Measurements from ENCODE around the gene CDH13.
A peak's percentile ranks its signal among the peaks of the same experiment; 100 is the strongest.

CDH13 gene

DNA sequence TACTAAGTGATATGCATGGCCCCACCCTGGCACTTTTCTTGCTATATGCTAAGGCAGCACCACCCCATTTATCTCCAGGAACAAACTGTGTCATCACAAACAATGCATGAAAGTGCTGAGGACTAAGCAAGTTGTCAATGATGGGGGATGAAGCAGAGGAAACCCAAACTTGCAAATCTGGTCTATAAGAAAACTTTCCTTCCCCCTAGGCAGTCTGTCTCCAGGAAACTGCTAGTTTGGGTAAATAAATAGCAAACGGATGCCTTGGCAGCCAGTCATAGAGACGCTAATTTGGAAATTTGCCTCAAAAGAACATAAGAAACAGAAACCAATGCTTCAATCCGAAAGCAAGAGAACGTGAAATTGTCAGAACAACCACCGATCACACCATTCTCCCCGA is 1175.4 kb downstream of the CDH13 start:
- DNase-seq, result no peak

DNA sequence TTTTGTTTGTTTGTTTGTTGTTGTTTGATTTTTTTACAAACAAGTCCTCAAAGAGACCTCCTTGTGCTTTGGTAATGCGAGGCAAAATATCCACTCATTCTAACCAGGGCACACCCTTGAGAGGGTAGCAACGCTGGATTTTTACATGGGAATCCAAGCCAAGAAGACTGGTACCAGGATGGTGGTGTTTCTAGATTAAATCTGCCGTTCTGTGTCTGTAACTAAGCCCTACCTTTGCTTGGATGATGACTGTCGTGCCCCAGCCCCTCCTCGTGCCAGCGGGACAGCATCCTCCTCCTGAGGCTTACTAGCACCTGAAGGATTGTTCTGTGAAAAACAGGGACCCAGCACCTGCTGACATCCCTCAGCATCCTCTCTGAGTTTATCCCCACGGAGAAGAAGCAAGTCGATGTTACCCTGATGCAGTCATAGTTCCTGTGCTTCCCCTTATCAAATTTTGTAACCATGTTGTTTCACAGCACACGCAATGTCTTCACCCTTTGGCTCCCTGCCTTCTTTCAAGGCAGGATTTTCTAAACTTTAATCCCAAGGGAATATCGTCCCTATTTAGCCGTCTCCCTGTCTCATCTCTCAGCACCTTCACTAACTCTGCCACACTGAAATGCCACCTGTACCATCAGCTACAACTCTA is 1175.9 kb downstream of the CDH13 start:
- no peak for DNase-seq

DNA sequence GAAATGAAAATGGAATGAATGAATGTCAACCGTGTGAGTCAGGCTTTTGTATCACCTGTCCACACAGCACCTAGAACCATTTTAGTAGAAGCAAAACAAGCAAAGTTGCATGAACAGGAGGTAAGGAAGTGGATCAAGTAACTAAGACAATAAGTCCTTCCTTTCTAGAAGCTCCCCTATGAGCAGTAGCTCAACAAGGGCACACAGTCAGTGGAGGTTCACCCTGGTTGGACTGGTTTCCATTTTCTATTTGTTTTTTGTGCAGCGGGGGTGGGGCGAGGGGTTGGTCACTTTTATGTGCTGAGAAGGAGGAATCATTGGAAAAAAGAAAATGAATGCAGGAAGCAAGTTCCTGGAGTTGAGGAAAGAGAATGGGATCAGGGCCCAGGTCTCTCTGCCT is 1177.0 kb downstream of the CDH13 start:
- no peak for DNase-seq

DNA sequence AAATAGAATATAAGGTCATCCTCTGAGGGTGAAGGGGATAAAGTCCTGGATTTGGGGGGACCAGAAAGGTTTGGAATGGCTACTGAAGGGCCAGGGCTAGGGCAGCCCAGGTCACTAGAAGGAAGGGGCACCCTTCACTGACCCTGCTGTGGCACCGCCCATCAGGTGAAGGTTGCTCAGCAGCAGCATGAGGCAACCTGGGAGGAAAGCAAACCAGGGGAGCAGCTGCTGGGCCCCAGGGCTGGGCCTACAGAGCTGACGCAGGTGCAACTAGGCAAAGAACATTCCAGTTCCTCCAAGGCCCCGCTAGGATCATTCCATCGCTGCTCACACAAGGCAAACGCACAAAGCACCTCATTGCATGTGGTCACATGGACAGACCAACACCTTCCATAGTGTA is 1177.6 kb downstream of the CDH13 start:
- DNase-seq, result no peak

DNA sequence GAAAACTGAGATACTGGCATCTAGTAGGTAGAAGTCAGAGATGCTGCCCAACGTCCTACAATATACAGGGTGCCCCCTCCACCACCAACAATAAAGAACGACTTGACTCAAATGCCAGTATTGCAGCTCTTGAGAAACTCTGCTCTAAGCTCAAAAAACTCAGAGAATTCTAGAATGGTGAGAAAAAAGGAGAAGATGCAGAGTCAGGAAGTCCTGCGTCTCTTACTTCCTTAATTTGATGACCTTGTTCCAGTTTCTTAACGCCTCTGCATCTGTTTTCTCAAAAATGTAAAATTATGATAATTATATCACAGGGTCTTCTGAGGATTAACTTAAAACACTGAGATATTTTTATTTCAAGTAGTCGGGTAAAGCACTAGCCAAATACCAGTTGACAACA is 1179.3 kb downstream of the CDH13 start:
- no peak for DNase-seq

DNA sequence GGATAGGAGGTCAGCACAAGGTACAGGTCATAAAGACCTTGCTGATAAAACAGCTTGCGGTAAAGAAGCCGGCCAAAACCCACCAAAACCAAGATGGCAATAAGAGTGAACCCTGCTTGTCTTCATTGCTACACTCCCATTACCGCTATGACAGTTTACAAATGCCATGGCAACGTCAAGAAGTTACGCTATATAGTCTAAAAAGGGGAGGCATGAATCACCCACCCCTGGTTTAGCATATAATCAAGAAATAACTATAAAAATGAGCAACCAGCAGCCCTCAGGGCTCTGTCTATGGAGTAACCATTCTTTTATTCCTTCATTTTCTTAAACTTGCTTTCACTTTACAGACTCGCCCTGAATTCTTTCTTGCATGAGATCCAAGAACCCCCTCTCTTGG is 1180.0 kb downstream of the CDH13 start:
- no peak for DNase-seq

DNA sequence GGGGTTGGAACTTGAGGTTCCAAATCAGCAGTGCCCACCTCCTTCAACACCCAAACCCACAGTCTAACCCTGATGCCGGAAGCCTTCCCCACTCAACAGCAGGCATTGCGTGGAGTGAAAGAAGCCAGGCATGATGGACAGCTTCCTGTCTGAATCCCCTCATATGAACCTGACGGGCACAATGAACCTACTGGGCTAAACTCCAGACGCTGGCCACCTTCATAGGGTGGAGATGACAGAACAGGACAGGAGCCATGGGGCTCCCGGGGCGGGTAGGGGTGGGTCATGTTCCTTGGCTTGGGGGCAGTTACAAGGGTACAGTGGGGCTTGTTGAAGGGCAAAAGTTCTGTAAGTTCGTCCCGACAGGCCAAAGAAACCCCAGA is 1180.5 kb downstream of the CDH13 start:
- no peak for DNase-seq

DNA sequence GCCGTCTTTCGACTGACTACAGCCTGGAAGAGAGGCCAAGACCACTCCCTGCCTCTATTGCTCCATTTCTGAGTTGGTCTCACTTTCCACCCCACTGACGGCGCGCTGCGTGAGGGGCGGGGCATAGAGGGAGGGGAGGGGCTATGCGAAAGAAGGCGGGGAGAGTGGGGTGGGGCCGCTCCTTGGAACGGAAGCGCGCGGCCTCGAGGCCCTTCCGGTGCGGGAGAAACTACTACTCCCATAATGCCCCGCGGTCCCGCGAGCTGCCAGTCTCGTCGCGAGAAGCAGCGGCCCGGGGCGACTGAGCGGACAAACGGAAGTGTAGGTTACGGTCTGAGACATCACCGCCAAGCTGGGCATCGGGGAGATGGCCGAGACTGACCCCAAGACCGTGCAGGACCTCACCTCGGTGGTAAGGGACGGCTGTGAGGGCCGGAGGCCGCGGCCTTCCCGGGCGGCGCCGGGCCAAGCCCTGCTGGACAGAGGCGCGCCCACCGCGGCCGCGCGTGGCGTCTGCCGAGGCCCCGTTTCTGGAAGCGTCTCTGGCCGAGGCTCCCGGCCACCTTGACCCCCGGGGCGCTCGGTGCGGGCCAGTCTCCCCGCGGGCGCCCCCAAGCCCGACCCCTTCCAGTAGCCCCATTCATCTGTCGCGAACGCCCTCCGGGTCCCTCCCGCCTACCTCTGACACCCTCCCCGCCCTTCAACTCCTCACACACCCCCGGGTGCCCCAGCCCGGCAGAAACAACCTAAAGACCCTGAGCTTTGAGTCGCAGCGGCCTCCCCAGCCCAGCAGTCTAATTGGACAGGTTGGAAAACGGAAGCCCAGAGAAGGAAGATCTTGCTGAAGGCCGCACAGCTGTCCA is 1181.2 kb downstream of the CDH13 start, which contains the start of gene HSBP1:
Gene HSBP1 (plus strand): TSS at position 269 of the 863 bp plus-strand sequence. CDS start 99 bp downstream, at position 368.
- DNase-seq, result peak; percentile 89

DNA sequence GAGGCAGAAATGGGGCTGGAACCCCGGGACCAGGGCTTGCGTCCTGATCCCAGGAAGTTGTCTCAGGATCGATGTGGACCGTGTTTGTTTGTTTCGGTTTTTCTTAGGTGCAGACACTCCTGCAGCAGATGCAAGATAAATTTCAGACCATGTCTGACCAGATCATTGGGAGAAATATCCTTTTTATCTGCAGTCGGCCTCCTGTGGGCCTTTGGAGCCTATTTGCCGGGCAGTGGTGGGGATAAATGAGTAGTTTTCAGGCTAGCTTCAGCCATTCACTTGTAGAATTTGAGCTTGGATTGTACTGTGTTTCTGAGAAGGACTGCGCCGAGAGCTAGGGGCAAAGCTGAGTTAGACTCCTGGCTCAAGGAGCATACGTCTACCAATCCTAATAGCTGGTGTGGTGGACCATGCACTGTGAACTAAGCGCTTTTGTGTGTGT is 1181.8 kb downstream of the CDH13 start:
- no peak for DNase-seq

DNA sequence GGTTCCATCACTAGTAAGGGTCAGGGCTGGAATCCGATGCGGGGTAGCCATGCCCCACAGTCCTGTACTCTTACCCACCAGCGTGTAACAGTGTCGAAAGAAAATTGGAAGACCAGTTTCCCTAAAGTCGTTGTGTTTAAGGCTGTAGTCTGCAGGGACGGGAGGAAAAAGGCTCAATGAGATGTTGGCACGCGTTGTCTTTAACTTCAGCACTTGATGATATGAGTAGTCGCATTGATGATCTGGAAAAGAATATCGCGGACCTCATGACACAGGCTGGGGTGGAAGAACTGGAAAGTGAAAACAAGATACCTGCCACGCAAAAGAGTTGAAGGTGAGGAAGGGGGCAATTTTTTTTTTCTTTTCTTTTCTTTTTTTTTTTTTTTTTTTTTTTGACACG is 1182.3 kb downstream of the CDH13 start:
- no peak for DNase-seq

DNA sequence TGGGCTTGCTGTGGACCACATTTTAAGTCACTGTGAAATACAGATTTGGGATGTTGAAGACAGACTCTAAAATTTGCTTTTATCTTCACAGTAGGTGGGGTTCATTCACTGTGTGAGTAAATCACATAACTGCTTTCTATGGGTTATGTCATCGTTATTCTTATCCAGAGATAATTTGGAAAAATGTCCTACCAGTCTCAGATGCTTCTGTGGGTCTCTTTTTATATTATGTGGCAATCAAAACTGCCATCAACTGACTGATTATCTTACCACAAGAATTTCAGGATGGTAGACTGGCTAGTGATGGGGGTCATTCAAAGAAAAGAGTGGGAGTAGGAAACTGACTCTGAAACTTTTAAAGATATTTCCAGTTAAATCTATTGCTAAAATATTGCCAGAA is 1184.1 kb downstream of the CDH13 start:
- DNase-seq, result no peak

DNA sequence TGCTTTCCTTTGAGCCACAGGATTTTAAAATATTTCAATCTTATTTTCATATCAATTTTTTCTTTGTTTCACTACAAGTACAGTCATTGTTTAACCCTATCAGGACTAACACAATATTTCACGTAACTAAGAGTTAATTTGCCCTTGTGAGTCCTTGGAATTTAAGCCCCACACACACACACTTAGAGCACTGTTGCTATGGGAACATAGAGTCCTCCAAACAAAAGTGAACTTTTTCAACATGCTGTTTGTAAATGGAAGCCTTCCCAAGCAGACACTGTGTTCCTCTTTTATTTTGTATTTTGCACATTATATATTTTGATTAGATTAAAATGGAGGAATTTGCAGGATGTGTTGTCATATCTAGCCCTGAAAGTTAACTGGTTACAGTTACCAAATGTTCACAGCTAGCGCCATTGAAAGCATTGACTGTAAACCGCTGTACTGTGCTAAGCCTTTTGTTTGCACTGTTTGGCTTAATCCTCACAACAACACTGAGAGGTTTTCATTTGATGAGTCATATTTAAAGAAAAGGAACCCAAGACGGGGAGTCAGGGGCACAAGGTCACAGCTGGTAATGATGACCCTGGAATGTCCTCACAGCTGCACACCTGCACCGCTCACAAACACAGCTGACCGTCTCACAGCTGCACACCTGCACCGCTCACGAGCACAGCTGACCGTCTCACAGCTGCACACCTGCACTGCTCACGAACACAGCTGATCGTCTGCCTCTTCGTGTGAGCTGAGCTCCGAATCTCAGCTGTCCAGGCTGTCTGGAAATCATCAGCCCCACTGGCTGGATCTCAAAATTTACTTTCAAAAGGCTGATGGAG is 1187.3 kb downstream of the CDH13 start:
- DNase-seq, result no peak

DNA sequence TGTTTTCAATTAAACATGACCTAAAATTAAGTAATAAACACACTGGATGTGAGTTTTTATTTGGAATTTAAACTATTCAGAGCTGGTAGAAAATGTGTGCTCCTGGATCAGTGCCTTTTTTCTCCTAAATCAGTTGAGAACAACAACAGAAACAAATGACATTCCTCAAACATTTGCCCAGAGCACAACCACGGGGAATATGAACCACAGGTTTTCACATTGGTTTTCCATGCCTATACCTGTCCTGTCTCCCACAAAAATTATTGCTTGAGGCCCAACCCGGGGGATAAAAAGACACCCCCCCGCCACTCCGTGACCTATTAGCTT is 1187.9 kb downstream of the CDH13 start:
- DNase-seq, result no peak

DNA sequence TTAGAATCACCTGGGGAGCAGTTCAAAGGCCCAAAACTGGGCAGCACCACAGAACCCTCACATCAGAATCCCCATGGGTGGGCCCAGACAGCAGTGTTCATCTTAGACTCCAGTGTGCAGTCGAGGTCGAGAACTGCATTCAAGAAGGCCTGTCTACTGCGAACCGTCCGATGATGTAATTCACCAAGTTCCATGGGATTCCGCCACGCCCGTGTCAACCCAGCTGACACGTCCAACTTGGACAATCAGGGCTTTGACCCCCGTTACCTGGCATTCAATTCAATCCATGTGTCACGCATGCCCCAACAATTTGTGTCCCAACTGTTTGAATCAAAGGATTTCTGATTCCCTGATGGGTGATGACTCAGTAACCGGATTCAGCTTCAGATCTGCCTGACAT is 1190.3 kb downstream of the CDH13 start:
- DNase-seq, result no peak

DNA sequence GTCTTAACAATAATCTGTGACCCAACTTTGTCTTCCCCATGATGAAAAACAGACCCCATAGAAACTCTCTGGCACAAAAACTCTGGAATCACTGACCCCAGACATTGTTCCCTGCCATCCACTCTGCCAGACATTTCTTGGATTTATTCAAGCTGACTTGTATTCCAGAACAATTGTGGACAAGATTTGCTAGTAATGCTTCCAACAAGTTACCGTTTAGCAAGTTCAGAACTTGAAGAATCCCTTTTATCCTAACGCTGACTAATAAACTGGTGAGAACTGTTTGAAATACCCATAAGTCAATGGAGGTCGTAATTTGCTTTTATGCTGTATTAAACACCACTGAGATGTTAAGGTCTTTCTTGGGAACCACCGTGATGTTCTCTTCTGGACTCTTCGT is 1191.5 kb downstream of the CDH13 start:
- DNase-seq, result no peak

DNA sequence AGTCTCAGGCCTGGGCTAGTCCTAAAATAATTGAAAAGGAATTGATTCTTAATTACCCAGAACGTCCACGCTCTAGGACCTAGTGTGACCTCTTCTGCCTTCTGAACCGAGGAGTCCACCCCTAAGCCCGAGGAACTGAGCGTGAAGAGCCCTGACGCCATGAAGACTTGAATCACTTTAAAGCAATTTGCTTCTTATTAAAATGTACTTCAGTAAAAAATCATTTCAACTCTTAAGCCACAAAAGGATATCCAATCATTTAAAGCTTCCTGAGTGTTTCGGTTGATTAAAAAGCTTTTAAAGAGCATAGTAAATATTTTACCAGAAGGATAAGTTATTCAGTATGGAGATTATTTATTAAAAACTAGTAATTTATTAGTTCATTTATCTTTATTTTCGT is 1192.6 kb downstream of the CDH13 start:
- no peak for DNase-seq

DNA sequence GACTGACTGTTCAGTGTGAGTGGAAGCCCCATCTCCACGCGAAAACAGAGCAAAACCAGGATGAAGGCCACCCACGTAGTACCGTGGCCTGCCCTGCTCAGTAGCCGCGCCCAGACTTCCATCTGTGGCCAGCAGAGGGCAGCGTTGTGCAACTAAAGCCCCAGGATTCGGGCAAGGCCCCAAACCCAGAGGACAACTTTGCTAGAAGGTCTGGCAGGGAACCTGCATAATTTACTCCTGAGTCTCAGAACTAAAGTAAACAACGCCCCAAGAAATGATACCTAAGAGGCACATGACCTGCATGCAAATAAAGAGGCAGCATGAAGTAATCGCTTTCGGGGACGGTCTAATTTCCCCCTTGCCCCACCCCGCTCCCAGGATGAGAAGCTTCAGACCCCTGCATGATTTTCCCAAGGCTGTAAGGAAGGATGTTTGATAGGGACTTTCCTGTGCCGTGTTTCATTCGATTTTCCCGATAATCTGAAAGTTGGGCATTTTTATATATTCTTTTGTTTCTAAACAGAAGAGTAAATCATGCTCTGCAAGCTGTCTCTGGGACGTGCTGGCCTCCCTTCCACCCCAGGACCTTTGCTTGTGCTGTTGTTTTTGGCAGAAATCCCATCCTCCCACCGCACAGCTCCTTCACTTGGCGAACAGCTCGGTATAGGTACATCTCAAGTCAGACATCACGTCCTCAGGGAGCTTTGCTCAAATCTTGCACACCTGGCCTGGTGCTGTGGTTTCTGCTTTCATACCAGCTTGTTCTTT is 1199.6 kb downstream of the CDH13 start:
- DNase-seq, result peak; percentile 72

DNA sequence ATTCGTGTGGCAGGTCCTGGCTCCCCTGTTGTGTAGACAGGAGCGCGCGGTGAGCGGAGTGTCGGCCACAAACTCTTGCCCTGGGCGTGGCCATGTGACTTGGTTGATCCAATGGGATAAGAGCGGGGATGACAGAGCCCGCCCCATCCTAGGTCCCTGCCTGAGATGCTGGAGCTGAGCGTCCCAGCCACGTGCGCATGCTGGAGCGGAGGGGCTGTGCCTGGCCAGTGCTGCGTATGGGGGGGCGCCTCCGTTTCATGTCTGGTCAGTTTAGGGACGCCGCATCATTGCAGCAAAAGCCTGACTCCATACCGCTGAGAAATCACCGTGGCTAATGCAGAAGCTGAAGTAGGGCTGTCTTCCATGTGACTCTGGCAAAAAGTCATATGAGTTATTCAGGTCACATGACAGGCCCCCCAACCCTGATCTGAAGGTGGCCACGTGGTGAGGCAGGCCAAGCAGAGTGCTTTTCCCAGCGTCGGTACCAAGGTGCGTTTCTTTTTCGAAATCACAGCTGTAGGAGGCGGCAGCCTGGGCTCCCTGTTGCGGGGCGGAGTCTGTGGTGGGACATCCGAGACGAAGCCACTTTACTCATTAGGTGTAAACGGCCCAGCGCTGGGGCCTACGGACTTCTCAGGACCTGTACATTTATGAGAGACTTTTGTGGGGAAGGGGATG is 1203.5 kb downstream of the CDH13 start:
- DNase-seq, result no peak

DNA sequence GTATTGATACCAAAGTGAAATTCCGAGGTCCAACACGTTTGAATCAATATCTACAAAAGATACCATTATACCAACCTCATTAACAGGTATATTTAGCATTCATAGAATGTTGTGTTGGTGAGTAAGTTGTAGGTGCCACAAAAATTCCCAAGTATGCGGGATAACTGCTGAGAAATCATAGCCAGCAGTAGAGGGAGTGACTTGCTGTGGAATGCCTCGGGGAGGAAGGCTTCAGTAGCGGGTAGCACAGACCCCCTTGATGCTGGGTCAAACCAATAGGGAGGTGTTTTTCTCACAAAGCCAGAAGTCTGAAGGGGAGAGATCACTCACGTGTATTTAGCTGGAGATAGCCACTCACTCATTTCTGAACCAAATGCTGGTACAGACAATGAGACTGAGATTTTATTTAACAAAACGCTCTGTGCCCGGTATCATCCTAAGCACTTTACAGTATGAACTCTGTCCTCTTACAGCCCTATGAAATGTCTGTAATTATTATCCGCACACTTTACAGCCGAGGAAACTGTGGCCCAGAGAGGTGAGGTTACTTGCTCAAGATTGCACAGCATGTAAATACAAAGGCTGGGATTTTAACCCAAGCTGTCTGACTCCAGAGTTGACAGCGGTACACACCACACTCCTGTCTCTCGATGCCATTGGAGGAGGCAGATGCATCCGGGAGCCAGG is 1204.1 kb downstream of the CDH13 start:
- no peak for DNase-seq

DNA sequence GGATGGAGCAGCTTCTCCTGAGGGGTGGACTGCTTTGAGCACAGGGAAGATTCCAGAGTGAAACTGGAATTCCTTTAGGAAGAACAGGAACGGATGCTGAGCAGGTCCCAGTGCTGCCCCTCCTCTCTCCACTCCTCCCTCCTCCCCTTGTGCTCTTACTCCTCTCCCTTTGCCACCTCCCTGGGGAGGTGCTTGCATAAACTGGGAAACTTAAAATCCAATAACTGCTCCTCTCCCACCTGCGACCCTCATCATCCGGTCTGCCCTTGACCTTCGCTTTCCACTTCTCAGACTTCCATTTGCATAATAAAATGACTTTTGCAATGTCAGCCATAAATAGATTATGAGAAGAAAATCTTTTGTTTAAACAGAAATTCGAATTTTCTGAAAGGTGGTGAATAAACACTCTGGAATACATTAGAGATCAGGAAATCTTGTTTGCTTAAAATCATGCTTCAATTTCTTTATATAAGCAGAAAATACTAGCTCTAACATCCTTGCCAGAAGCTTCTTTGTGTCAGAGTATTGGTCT is 1204.8 kb downstream of the CDH13 start:
- no peak for DNase-seq

DNA sequence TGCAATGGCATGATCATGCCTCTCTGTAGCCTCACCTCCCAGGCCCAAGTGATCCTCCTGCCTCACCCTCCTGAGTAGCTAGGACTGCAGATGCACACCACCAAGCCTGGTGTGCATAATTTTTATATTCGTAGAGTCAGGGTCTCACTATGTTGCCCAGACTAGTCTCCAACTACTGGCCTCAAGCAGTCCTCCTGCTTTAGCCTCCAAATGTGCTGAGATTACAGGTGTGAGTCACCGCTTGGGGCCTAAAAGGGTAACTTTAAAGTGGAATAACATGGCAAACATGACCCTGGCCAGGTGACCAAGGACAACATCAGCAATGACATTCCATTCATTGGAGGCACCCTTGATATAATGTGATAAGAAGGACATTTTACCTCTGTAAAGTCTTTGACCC is 1207.2 kb downstream of the CDH13 start:
- DNase-seq, result no peak

Measured in activated effector memory CD4-positive, alpha-beta T cell treated with Interleukin-2 at 50 U/mL for 16 hours (primary cell).